ENCODE results near the gene ZNF710.

GRCh38 chr15:90049666-90050604 is 48.8 kb downstream of the ZNF710 start:
- TF ChIP-seq CTCF (IDR thresholded peaks at IDR 0.05; ENCODE audit: low read depth, low read length, poor library complexity, severe bottlenecking) (no peak), EZH2phosphoT487 (IDR thresholded peaks at IDR 0.05; ENCODE audit: borderline replicate concordance, low read length) (no peak)
